Measurements from ENCODE around the gene RTF2. TPM values are rescaled to one million over a fixed set of nuclear protein-coding genes. Genes with fewer than 3 reads are reported as not detected.

The RTF2 gene
- total and polyA plus RNA-seq, 2 of the 13 experiments (the other 11 are each of a cell fraction or from before 2014, with no cell fraction given), result 81.8 to 142 TPM

DNA sequence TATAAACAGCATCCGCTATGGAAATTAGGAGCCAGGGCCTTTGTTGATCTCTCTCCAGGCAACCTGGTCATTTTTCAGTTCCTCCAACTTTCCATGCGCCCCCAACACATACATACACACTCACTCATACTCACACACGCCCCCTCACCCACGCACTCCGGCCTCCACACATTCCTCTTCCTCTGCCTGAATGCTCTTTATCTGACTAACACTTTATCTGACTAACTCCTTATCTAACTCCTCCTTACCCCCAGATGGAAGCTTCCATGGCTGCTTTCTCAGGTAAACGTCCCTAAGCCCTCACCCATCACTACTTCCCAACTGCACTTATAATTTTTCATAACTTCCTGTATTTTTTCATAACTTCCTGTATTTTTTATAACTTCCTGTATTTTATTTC, 38.9 kb upstream of the RTF2 start:
- H2AFZ ChIP-seq (ENCODE audit: low read length), result no peak overlapping the region

DNA sequence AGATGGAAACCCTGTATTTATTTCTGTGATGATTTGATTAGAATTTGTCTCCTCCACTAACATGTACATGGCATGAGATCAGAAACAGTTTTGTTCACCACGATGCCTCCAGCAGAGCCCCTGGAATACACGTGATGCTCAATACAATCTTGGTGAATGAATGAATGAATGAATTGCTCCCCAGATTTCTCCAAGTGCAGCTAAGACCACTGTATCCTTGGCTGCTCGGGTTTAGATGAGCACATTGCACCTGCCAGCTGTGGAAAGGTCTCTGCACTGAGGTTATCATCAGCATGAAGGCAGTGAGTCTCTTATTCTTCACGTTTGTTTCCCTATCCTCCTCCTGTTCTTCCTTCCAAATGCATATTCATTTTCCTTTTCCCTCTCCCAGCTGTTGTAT, 38.5 kb upstream of the RTF2 start:
- ChIA-PET POLR2A (no interaction called here), CTCF (ENCODE audit: low intra/inter-chr PET ratio, low total read pairs) (no interaction called here)
- Histone ChIP-seq H3K79me2 (ENCODE audit: insufficient read depth, low read length) (no peaks in the 10 kb centered on the region), H3K36me3 (replicated peaks in 1 of 2; ENCODE audit: control insufficient read depth in 1 of 2, insufficient read depth in 2 of 2, low read length in 2 of 2) (no peaks in the 10 kb centered on the region), H4K20me1 (ENCODE audit: insufficient read depth, low read length) (no peaks in the 10 kb centered on the region), H3K4me1 (ENCODE audit: insufficient read depth, low read length) (peaks cover 4% of the 10 kb centered on the region), H3K9me3 (ENCODE audit: low read length) (no peaks in the 10 kb centered on the region), H2AFZ (ENCODE audit: low read length) (no peak overlapping the region), H3K27me3 (ENCODE audit: control insufficient read depth in 1 of 2, insufficient read depth in 2 of 2, low read length in 2 of 2) (no peaks in the 10 kb centered on the region), H3K9ac (ENCODE audit: insufficient read depth, low read depth, low read length) (no peak overlapping the region), H3K27ac (ENCODE audit: extremely low read length, insufficient read depth, low read length) (no peak overlapping the region), H3K4me2 (ENCODE audit: low read depth, low read length) (no peak overlapping the region), H3K4me3 (replicated peaks in 1 of 3; ENCODE audit: insufficient read depth in 1 of 3, low read depth in 2 of 3, low read length in 3 of 3) (no peak overlapping the region)
- in situ Hi-C loops (cut with HindIII; ENCODE audit: extremely low pct_ligation_motif_present, low pct_unique_long_range_greater_than_20kb) (no loop called here), intact Hi-C loops (cut with micrococcal nuclease; ENCODE audit: unreplicated experiment) (no loop called here)
- no peak for ATAC-seq
- FAIRE-seq, result no peak
- no peak for DNase-seq (ENCODE audit: low spot score)
- no TSS peak for BruUV-seq (replicated peaks)
- WGBS (ENCODE audit: low lambda C conversion rate), result 29% methylated on average over 4 of the region's 4 CpGs
- TF ChIP-seq, protein P1, sequence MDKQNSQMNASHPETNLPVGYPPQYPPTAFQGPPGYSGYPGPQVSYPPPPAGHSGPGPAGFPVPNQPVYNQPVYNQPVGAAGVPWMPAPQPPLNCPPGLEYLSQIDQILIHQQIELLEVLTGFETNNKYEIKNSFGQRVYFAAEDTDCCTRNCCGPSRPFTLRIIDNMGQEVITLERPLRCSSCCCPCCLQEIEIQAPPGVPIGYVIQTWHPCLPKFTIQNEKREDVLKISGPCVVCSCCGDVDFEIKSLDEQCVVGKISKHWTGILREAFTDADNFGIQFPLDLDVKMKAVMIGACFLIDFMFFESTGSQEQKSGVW (CRISPR knock-in tag; IDR thresholded peaks at IDR 0.05; ENCODE audit: borderline replicate concordance), result no peak
- TF ChIP-seq ELF1 (CRISPR knock-in tag; IDR thresholded peaks at IDR 0.05) (no peak), IRF2 (CRISPR knock-in tag; IDR thresholded peaks at IDR 0.05) (no peak), ZNF737 (CRISPR knock-in tag; IDR thresholded peaks at IDR 0.05; ENCODE audit: borderline replicate concordance) (no peak), SMARCC2 (IDR thresholded peaks at IDR 0.05) (no peak), CENPT (CRISPR knock-in tag; IDR thresholded peaks at IDR 0.05; ENCODE audit: low read depth) (no peak)
- TF ChIP-seq, protein P2, sequence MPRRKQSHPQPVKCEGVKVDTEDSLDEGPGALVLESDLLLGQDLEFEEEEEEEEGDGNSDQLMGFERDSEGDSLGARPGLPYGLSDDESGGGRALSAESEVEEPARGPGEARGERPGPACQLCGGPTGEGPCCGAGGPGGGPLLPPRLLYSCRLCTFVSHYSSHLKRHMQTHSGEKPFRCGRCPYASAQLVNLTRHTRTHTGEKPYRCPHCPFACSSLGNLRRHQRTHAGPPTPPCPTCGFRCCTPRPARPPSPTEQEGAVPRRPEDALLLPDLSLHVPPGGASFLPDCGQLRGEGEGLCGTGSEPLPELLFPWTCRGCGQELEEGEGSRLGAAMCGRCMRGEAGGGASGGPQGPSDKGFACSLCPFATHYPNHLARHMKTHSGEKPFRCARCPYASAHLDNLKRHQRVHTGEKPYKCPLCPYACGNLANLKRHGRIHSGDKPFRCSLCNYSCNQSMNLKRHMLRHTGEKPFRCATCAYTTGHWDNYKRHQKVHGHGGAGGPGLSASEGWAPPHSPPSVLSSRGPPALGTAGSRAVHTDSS (CRISPR knock-in tag; conservative IDR thresholded peaks at IDR 0.05), result no peak
- TF ChIP-seq, protein P3, sequence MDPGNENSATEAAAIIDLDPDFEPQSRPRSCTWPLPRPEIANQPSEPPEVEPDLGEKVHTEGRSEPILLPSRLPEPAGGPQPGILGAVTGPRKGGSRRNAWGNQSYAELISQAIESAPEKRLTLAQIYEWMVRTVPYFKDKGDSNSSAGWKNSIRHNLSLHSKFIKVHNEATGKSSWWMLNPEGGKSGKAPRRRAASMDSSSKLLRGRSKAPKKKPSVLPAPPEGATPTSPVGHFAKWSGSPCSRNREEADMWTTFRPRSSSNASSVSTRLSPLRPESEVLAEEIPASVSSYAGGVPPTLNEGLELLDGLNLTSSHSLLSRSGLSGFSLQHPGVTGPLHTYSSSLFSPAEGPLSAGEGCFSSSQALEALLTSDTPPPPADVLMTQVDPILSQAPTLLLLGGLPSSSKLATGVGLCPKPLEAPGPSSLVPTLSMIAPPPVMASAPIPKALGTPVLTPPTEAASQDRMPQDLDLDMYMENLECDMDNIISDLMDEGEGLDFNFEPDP (CRISPR knock-in tag; conservative IDR thresholded peaks at IDR 0.05), result no peak

More for the DNA sequence above, 38.9 kb upstream of the RTF2 start:
- intact Hi-C loops (cut with micrococcal nuclease; ENCODE audit: unreplicated experiment) (no loop called here), in situ Hi-C loops (cut with HindIII; ENCODE audit: extremely low pct_ligation_motif_present, low pct_unique_long_range_greater_than_20kb) (no loop called here)
- no peak overlapping the region for H3K9ac ChIP-seq (ENCODE audit: insufficient read depth, low read depth, low read length)
- no peak overlapping the region for H3K4me3 ChIP-seq (replicated peaks in 1 of 3; ENCODE audit: insufficient read depth in 1 of 3, low read depth in 2 of 3, low read length in 3 of 3)
- H3K36me3 ChIP-seq (replicated peaks in 1 of 2; ENCODE audit: control insufficient read depth in 1 of 2, insufficient read depth in 2 of 2, low read length in 2 of 2), result no peaks in the 10 kb centered on the region
- ATAC-seq (no peak), FAIRE-seq (no peak), DNase-seq (ENCODE audit: low spot score) (no peak)
- no TSS peak for BruUV-seq (replicated peaks)
- H3K27me3 ChIP-seq (ENCODE audit: control insufficient read depth in 1 of 2, insufficient read depth in 2 of 2, low read length in 2 of 2), result no peaks in the 10 kb centered on the region
- no peaks in the 10 kb centered on the region for H3K79me2 ChIP-seq (ENCODE audit: insufficient read depth, low read length)
- TF ChIP-seq JDP2 (CRISPR knock-in tag; IDR thresholded peaks at IDR 0.05; ENCODE audit: borderline replicate concordance) (no peak), ZNF20 (CRISPR knock-in tag; IDR thresholded peaks at IDR 0.05) (no peak), SP1 (IDR thresholded peaks at IDR 0.05) (no peak), SP1 (CRISPR knock-in tag; IDR thresholded peaks at IDR 0.05) (no peak), FOXC1 (CRISPR knock-in tag; IDR thresholded peaks at IDR 0.05; ENCODE audit: borderline replicate concordance) (no peak), PHF5A (CRISPR knock-in tag; IDR thresholded peaks at IDR 0.05; ENCODE audit: low read depth, unreplicated experiment) (no peak), ZNF749 (CRISPR knock-in tag; IDR thresholded peaks at IDR 0.05; ENCODE audit: borderline replicate concordance) (no peak), STAG1 (CRISPR knock-in tag; IDR thresholded peaks at IDR 0.05) (no peak), ZNF251 (CRISPR knock-in tag; IDR thresholded peaks at IDR 0.05) (no peak), ZBTB3 (CRISPR knock-in tag; IDR thresholded peaks at IDR 0.05; ENCODE audit: borderline replicate concordance, low read depth) (no peak)
- TF ChIP-seq, protein P4, sequence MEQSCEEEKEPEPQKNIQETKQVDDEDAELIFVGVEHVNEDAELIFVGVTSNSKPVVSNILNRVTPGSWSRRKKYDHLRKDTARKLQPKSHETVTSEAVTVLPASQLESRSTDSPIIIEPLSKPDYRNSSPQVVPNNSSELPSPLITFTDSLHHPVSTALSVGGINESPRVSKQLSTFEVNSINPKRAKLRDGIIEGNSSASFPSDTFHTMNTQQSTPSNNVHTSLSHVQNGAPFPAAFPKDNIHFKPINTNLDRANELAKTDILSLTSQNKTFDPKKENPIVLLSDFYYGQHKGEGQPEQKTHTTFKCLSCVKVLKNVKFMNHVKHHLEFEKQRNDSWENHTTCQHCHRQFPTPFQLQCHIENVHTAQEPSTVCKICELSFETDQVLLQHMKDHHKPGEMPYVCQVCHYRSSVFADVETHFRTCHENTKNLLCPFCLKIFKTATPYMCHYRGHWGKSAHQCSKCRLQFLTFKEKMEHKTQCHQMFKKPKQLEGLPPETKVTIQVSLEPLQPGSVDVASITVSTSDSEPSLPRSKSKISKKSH (CRISPR knock-in tag; IDR thresholded peaks at IDR 0.05; ENCODE audit: borderline replicate concordance), result no peak
- peaks cover 9% of the 10 kb centered on the region for H3K4me1 ChIP-seq (ENCODE audit: insufficient read depth, low read length)
- H3K9me3 ChIP-seq (ENCODE audit: low read length), result no peaks in the 10 kb centered on the region
- H4K20me1 ChIP-seq (ENCODE audit: insufficient read depth, low read length), result no peaks in the 10 kb centered on the region
- POLR2A ChIA-PET, result no interaction called here
- CTCF ChIA-PET (ENCODE audit: low intra/inter-chr PET ratio, low total read pairs), result no interaction called here
- no peak overlapping the region for H3K4me2 ChIP-seq (ENCODE audit: low read depth, low read length)
- no peak overlapping the region for H3K27ac ChIP-seq (ENCODE audit: extremely low read length, insufficient read depth, low read length)
- 54% methylated on average over 6 of the region's 6 CpGs for WGBS (ENCODE audit: low lambda C conversion rate)
